Pons (tissue), 1 donor: Measurements from ENCODE around the gene MYCBP2.
"Not testable (repeated sequence)": the region's sequence is repeated elsewhere in the genome, so short reads cannot be mapped to it uniquely, and the experiment has no call there.

Source experiments
- DNase-seq: peaks from one replicate; pipeline ENCODE4 v3.0.0-alpha.2; 2016; ENCODE audit warnings: low spot score

MYCBP2 gene

DNA sequence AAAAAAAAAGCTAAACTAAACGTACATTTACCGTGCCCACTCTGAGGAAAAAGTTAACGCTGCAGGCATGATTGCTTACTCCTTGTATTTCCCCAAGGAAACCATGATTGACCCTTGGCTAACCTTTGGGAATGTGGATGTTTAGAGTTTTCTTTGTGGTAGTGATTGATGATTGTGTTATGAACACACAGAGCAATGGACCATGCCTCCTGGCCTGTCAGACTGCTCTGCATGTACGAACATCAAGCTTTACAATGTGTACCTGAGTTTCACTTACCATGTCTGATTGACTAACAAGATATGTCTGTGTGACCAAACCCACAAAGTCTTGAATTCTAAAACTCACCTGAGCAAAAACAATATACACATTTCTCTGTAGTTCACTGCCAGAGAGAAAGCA lies 35.1 kb downstream of the MYCBP2 start:
- DNase-seq, result no peak

- no peak for DNase-seq
Observed at GRCh38 chr13:77290342-77290741, 36.6 kb downstream of the MYCBP2 start.

GRCh38 chr13:77289851-77290250 lies 37.0 kb downstream of the MYCBP2 start:
- no peak for DNase-seq

- not testable (repeated sequence) for DNase-seq
Observed at GRCh38 chr13:77285632-77286031, 41.3 kb downstream of the MYCBP2 start.

DNA sequence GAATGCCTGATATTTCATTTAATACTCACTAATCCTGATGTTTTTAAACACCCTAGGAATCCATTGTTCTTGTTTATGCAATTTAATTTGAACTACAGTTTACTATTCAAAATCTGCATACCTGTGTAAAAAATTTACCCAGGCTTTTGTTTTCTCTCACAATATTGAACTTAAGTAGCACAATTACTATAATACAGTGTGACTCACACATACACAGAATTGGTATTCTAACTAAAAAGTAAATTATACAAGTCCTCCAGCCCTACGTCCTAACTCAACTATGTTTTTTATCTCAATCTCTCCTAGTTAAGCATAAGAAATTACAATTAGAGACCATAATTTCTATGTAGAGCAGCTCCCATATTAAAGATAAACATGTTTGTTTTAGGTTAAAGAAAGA lies 41.8 kb downstream of the MYCBP2 start:
- DNase-seq, result no peak

DNA sequence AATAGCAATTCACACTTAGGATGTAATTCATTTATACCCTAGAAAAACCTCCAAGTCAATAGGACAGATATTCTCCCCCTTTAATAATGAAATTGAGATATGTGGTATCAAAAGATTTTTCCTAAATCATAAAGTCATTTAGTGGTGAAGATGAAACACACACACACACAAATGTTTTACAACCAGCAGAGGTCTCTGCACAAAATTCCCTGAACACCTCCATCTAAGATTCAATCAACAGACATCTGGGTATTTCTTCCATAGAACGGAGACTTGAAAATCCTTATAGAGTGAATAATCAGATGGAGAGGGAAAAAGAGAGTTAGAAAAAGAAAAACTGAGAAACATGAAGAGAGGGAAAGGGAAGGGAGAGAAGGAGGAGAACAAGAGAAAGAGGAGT lies 52.8 kb downstream of the MYCBP2 start:
- no peak for DNase-seq

DNA sequence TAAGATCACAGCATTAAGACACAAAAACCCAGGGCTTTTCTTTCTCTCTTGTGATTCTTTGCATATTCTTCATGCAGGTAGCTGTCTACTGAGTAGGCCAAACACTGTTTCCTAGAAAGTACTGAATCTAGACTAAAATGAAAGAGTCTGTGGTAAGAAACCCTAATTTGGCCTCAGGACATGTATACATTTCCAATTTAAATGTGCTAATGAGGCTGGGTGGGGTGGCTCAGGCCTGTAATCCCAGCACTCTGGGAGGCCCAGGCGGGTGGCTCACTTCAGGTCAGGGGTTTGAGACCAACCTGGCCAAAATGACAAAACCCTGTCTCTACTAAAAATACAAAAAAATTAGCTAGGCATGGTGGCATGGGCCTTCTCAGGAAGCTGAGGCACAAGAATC lies 57.8 kb downstream of the MYCBP2 start:
- DNase-seq, result no peak

- no peak for DNase-seq
Observed at GRCh38 chr13:77267362-77267761, 59.5 kb downstream of the MYCBP2 start.

GRCh38 chr13:77265336-77265735 lies 61.6 kb downstream of the MYCBP2 start:
- no peak for DNase-seq

GRCh38 chr13:77262198-77262597 lies 64.7 kb downstream of the MYCBP2 start:
- no peak for DNase-seq

DNA sequence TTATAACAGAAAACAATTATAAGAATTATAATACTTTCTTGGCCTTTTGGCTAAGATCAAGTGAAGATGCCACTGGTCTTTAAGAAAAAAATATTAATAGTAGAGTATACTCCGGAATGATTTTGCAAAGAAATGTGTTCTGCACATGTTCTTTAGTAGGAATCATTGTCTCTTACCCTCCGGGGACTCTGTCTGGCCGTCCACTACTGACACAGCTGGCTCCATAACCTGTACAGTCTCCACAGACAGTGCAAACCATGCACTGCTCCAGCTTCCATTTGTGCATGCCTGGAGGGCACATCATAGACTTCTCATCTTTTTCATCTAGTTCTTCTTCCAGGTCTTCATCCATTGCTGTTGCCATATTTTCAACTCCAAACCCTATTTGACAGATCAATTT lies 75.9 kb downstream of the MYCBP2 start:
- no peak for DNase-seq

DNA sequence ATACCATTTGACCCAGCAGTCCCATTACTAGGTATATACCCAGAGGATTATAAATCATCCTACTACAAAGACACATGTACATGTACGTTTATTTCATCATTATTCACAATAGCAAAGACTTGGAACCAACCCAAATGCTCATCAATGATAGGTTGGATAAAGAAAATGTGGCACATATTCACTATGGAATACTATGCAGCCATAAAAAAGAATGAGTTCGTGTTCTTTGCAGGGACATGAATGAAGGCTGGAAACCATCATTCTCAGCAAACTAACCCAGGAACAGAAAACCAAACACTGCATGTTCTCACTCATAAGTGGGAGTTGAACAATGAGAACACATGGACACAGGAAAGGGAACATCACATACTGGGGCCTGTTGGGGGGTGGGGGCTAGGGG lies 81.7 kb downstream of the MYCBP2 start:
- not testable (repeated sequence) for DNase-seq

DNA sequence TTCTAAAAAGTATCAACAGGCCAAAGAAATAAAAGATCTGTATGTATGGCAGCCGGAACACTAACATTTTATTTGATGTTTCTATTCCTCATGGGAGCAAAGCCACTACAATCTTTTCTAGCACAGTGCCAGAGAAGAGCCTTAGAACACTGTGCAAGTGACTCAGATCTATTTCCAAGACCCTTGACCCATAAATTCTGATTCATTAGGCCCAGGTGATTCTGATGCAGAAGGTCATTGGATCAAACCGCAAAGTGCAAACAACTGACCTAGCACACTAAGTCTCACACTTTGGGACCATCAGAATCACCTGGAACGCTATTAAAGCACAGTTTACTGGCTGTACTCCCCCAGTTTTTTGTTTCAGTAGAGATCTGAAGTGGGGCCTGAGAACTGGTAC lies 87.6 kb downstream of the MYCBP2 start:
- no peak for DNase-seq

DNA sequence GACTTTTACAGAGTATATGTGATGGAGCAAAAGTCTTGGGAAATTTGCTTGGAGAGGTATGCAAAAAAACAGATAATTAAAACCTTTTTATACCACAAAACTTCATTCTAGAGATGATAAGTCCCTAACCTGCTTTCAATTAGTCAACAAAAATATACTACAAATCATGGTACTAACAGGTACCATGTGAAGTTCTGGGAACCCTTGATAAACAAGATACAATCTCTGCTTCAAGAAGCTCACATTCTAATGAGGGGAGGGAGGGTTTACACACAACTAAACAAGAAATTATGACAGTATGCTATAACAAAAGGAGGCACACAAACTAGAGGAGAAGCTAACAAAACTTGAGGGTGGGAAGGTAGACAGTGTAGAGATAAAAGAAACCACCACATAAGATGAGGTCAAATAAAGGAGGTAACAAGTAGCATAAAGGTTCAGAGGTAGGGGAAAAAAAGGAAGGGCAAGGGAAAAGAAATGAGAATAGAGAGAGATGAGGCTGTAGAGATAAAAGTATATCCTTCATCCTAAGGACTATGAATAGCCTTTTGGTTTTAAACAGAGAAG lies 91.4 kb downstream of the MYCBP2 start:
- DNase-seq, result no peak

DNA sequence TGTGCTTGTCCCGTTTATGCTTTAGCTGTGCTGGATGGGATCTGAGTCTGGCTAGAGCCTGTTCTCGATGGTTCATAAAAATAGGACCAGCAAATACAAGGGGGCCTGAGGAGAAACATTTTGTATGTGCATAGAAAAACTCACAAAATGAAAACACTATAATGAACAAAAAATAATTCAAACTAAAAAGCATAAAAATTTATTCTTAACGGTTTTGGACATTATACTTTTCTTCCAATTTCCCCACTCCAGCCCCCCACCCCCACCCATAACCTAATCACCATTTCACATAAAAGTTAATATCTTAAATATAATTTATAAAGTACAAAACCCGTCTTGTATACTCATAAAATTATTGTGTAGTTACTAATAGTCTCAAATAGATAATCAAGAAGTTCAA lies 93.7 kb downstream of the MYCBP2 start:
- DNase-seq, result no peak

- DNase-seq, result no peak
Observed at GRCh38 chr13:77230560-77230959, 96.3 kb downstream of the MYCBP2 start.

- no peak for DNase-seq
Observed at GRCh38 chr13:77225946-77226345, 100.9 kb downstream of the MYCBP2 start.

DNA sequence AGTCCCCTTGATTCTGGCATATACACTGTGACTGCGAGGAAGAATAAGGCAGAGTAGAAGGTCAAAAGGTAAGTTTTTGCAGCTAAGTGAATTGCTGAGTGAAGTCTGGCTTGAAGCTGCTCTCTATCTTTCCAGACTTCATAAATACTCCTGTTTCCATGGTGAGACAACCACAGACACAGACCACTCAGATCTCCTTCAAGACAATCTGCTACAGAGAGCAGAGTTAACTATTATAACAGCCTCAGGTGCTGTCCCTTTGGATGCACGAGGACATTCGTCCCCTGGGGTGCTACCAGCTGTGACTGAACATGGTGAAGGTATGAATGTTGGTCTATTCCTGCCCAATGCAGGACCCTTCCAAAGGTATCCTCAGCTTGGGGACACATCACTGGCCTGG lies 104.0 kb downstream of the MYCBP2 start:
- no peak for DNase-seq

- DNase-seq, result no peak
Observed at GRCh38 chr13:77222000-77222690, 104.7 kb downstream of the MYCBP2 start.

DNA sequence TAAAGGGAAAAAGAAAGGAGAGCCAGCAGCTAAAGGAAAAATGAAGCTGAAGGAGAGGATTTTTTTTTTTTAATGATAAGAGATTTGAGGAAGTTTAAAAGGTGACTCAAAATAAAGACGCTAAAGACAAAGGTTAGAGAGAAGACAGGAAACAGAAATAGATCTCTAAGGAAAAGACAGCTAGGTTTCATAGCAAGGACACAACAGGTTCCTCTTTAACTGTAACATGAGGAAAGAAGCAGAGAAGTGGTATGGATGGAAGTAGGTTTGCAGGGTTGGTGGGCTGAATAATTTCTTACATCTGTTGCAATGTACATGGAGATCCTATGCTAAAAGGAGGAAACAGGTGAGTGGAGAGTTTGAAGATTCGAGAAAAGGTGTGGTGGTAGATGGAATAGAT lies 107.5 kb downstream of the MYCBP2 start:
- no peak for DNase-seq

- no peak for DNase-seq
Observed at GRCh38 chr13:77218274-77218673, 108.6 kb downstream of the MYCBP2 start.

DNA sequence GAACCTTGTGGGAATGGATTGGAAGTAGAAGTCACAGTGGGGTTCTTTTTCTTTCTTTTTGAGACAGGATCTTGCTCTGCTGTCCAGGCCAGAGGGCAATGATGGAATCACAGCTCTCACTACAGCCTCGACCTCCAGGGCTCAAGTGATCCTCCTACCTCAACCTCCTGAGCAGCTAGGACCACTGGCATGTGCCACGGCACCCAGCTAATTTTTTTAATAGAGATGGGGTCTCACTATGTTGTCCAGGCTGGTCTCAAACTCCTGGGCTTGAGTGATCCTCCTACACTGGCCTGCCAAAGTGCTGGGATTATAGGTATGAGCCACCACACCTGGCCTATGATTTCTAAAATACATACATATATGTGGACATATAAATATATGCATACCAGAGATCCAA lies 111.4 kb downstream of the MYCBP2 start:
- DNase-seq, result no peak

GRCh38 chr13:77213644-77214043 lies 113.2 kb downstream of the MYCBP2 start:
- no peak for DNase-seq

DNA sequence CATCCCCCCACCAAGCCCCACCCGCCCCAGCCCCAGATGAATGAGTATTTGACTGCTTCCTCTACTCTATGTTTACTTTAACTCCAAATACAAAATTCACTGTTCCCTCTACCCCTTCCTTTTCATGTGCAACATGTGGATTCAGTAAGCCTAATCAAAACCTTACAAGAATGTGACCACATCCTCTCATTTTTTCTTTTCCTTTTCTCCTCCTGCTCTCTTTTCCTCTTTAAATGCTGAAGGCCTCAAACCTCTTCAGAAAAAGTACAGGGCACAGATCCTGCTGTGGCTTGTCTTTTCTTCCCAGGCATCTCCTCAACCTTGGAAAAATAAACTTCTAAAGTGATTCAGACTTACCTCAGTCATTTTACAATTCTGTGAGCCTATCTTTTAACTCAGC lies 119.0 kb downstream of the MYCBP2 start:
- DNase-seq, result no peak
